Muscle of leg (tissue), 11 donors: ENCODE measurements around the gene SLC30A2. TPM values are rescaled to one million over a fixed set of nuclear protein-coding genes. Genes with fewer than 3 reads are reported as not detected.

Experiments
- DNase-seq: peaks from one replicate; pipeline ENCODE4 v3.0.0; 2013
- H3K27ac ChIP-seq: one replicate; pipeline ENCODE4 v1.5.1; 2013; ENCODE audit warnings: mild to moderate bottlenecking, low read length, control low read depth
- H3K27me3 ChIP-seq: one replicate; pipeline ENCODE4 v1.6.1; 2013; ENCODE audit warnings: low read length; ENCODE audit not compliant: control insufficient read depth, insufficient read depth
- H3K36me3 ChIP-seq: one replicate; pipeline ENCODE4 v1.6.1; 2013; ENCODE audit warnings: low read length; ENCODE audit not compliant: control insufficient read depth, insufficient read depth
- H3K4me1 ChIP-seq: one replicate; pipeline ENCODE4 v1.6.1; 2013; ENCODE audit warnings: low read length; ENCODE audit not compliant: control insufficient read depth, insufficient read depth
- H3K4me3 ChIP-seq: one replicate; pipeline ENCODE4 v1.5.1; 2013; ENCODE audit warnings: low read length, control low read depth
- H3K9me3 ChIP-seq: replicated peaks from 2 replicates; pipeline ENCODE4 v1.6.1; 2013; ENCODE audit warnings: low read depth, low read length; ENCODE audit not compliant: control insufficient read depth
- WGBS: methylation state at CpG from one replicate; pipeline ENCODE4 v1.1.5; 2013; ENCODE audit warnings: missing lambda C conversion rate; ENCODE audit not compliant: insufficient coverage; 5-methylcytosine and 5-hydroxymethylcytosine counted together
- polyA plus RNA-seq, 8 donors: library from polyadenylated mRNA; unstranded; fragments of 120-200 nt; gene quantifications; one replicate each; pipeline versions ENCODE4 v1.2.1 to v1.2.3, GENCODE V29; 2013; ENCODE audit warnings: inconsistent platforms in 1 of 8, low replicate concordance in 1 of 8; ENCODE audit not compliant: insufficient read length in 8 of 8, insufficient read depth in 1 of 8
- total RNA-seq: library from RNA; stranded (reverse); fragments of 120-200 nt; gene quantifications from one replicate; pipeline ENCODE4 v1.2.4, GENCODE V29; 2013

SLC30A2 gene
- total and polyA plus RNA-seq, 9 donors = 0.29 to 2.0 (median 0.69) TPM

GRCh38 chr1:26016258-26016952, 29.5 kb downstream of the SLC30A2 start:
- peak; percentile 46 for DNase-seq
- peak overlapping the region; percentile 29 for H3K27ac ChIP-seq
- H3K4me3 ChIP-seq = no peak overlapping the region
- no peaks in the 10 kb centered on the region for H3K36me3 ChIP-seq
- H3K27me3 ChIP-seq = no peaks in the 10 kb centered on the region
- H3K9me3 ChIP-seq = no peaks in the 10 kb centered on the region
- 70% methylated on average over 2 of the region's 10 CpGs for WGBS
- peaks cover 38% of the 10 kb centered on the region for H3K4me1 ChIP-seq

- DNase-seq = peak; percentile 64
- Histone ChIP-seq H3K9me3 (no peaks in the 10 kb centered on the region), H3K4me3 (no peak overlapping the region), H3K36me3 (no peaks in the 10 kb centered on the region), H3K27me3 (no peaks in the 10 kb centered on the region), H3K4me1 (peaks cover 27% of the 10 kb centered on the region), H3K27ac (no peak overlapping the region)
- no CpG with 5 or more reads among the region's 2 CpGs for WGBS
Observed at GRCh38 chr1:26015358-26015757, 30.6 kb downstream of the SLC30A2 start.

- Histone ChIP-seq H3K27ac (no peak overlapping the region), H3K4me1 (peaks cover 24% of the 10 kb centered on the region), H3K27me3 (no peaks in the 10 kb centered on the region), H3K4me3 (no peak overlapping the region), H3K9me3 (no peaks in the 10 kb centered on the region), H3K36me3 (no peaks in the 10 kb centered on the region)
- WGBS = no CpG with 5 or more reads among the region's 2 CpGs
- no peak for DNase-seq
Observed at GRCh38 chr1:26014179-26014578, 31.7 kb downstream of the SLC30A2 start.

- H3K9me3 ChIP-seq = no peaks in the 10 kb centered on the region
- 22% methylated on average over 2 of the region's 3 CpGs for WGBS
- no peaks in the 10 kb centered on the region for H3K36me3 ChIP-seq
- no peaks in the 10 kb centered on the region for H3K27me3 ChIP-seq
- no peak for DNase-seq
- no peak overlapping the region for H3K4me3 ChIP-seq
- H3K27ac ChIP-seq = no peak overlapping the region
- H3K4me1 ChIP-seq = peaks cover 23% of the 10 kb centered on the region
Observed at GRCh38 chr1:26012864-26013263, 33.1 kb downstream of the SLC30A2 start.

- Histone ChIP-seq H3K27me3 (no peaks in the 10 kb centered on the region), H3K9me3 (no peaks in the 10 kb centered on the region), H3K4me1 (peaks cover 8% of the 10 kb centered on the region), H3K27ac (no peak overlapping the region), H3K36me3 (no peaks in the 10 kb centered on the region), H3K4me3 (no peak overlapping the region)
- DNase-seq = no peak
- WGBS = 36% methylated on average over 3 of the region's 3 CpGs
Observed at GRCh38 chr1:26010825-26011224, 35.1 kb downstream of the SLC30A2 start.

GRCh38 chr1:26009796-26010447, 36.0 kb downstream of the SLC30A2 start:
- 56% methylated on average over 3 of the region's 6 CpGs for WGBS
- no peaks in the 10 kb centered on the region for H3K36me3 ChIP-seq
- H3K27ac ChIP-seq = no peak overlapping the region
- DNase-seq = peak; percentile 37
- H3K4me3 ChIP-seq = no peak overlapping the region
- peaks cover 17% of the 10 kb centered on the region for H3K4me1 ChIP-seq
- no peaks in the 10 kb centered on the region for H3K9me3 ChIP-seq
- H3K27me3 ChIP-seq = no peaks in the 10 kb centered on the region

GRCh38 chr1:26006710-26007109, 39.2 kb downstream of the SLC30A2 start:
- 81% methylated on average over 16 of the region's 16 CpGs for WGBS
- Histone ChIP-seq H3K4me3 (no peak overlapping the region), H3K9me3 (no peaks in the 10 kb centered on the region), H3K27me3 (no peaks in the 10 kb centered on the region), H3K36me3 (no peaks in the 10 kb centered on the region), H3K27ac (no peak overlapping the region), H3K4me1 (peaks cover 18% of the 10 kb centered on the region)
- no peak for DNase-seq

GRCh38 chr1:26005434-26006105, 40.3 kb downstream of the SLC30A2 start:
- peak; percentile 80 for DNase-seq
- no peak overlapping the region for H3K4me3 ChIP-seq
- H3K9me3 ChIP-seq = no peaks in the 10 kb centered on the region
- 25% methylated on average over 4 of the region's 4 CpGs for WGBS
- H3K4me1 ChIP-seq = peaks cover 18% of the 10 kb centered on the region
- H3K36me3 ChIP-seq = no peaks in the 10 kb centered on the region
- no peak overlapping the region for H3K27ac ChIP-seq
- no peaks in the 10 kb centered on the region for H3K27me3 ChIP-seq

GRCh38 chr1:26003756-26004155, 42.2 kb downstream of the SLC30A2 start:
- DNase-seq = no peak
- H3K4me1 ChIP-seq = peaks cover 23% of the 10 kb centered on the region
- WGBS = 62% methylated on average over 2 of the region's 2 CpGs
- H3K4me3 ChIP-seq = no peak overlapping the region
- no peaks in the 10 kb centered on the region for H3K9me3 ChIP-seq
- H3K27me3 ChIP-seq = no peaks in the 10 kb centered on the region
- no peak overlapping the region for H3K27ac ChIP-seq
- no peaks in the 10 kb centered on the region for H3K36me3 ChIP-seq

GRCh38 chr1:26003262-26003661, 42.7 kb downstream of the SLC30A2 start:
- Histone ChIP-seq H3K4me1 (peaks cover 28% of the 10 kb centered on the region), H3K9me3 (no peaks in the 10 kb centered on the region), H3K4me3 (no peak overlapping the region), H3K27ac (no peak overlapping the region), H3K36me3 (no peaks in the 10 kb centered on the region), H3K27me3 (no peaks in the 10 kb centered on the region)
- WGBS = 83% methylated on average over 1 of the region's 4 CpGs
- no peak for DNase-seq
